Loucy (cell line): ENCODE results near the gene HIGD1C.

ENCODE experiments used
- CTCF ChIP-seq: fragments of 200-600 bp; sonication (generic); conservative IDR thresholded peaks from 2 replicates; pipeline ENCODE4 v1.5.1; 2014; ENCODE audit warnings: mild to moderate bottlenecking, antibody characterized with exemption, low read length
- EZH2phosphoT487 ChIP-seq: fragments of 200-600 bp; IDR thresholded peaks from 2 replicates; pipeline ENCODE4 v1.6.1; 2018; ENCODE audit warnings: antibody characterized with exemption, mild to moderate bottlenecking, moderate library complexity, borderline replicate concordance

GRCh38 chr12:51013441-51013840, 61.1 kb downstream of the HIGD1C start:
- TF ChIP-seq EZH2phosphoT487 (no peak), CTCF (no peak)
